ENCODE measurements around the gene B4GALNT3. TPM values are rescaled to one million over a fixed set of nuclear protein-coding genes. Genes with fewer than 3 reads are reported as not detected.

B4GALNT3 gene
- under 0.01 TPM in 2 replicates for total RNA-seq

GRCh38 chr12:459430-460258 lies at the start of gene B4GALNT3:
TSS of gene B4GALNT3 (plus strand) at chr12:459939. CDS start at chr12:460377, 438 bp downstream.

Other genes with a start within 250 kb of the B4GALNT3 start
- 0.06 and 0.16 TPM in 2 replicates for gene SLC6A12, start 245.8 kb upstream of the B4GALNT3 start, total RNA-seq
- gene SLC6A13, start 197.1 kb upstream of the B4GALNT3 start, total RNA-seq: 0.13 TPM in 1 of 2 replicates, not detected in the other
- gene KDM5A, start 70.6 kb upstream of the B4GALNT3 start, total RNA-seq: 41.1 and 89.9 TPM in 2 replicates
- gene CCDC77, start 58.3 kb upstream of the B4GALNT3 start, total RNA-seq: 7.0 and 13.5 TPM in 2 replicates
- 2.8 and 3.1 TPM in 2 replicates for gene NINJ2, start 203.5 kb downstream of the B4GALNT3 start, total RNA-seq